Activated effector memory CD4-positive, alpha-beta T cell treated with Interleukin-2 at 50 U/mL for 16 hours (primary cell): ENCODE data around the gene ELP2.

Experiments
- DNase-seq: peaks from one replicate; pipeline ENCODE4 v3.0.0-alpha.2; 2020

Gene ELP2

GRCh38 chr18:36127836-36128529 lies 1.7 kb upstream of the ELP2 start:
- no peak for DNase-seq

GRCh38 chr18:36128530-36128870 lies 1.2 kb upstream of the ELP2 start:
- no peak for DNase-seq

GRCh38 chr18:36128907-36129299 lies 796 bp upstream of the ELP2 start:
- no peak for DNase-seq

GRCh38 chr18:36130039-36130831 lies 536 bp downstream of the ELP2 start:
- no peak for DNase-seq

- DNase-seq = no peak
Observed at GRCh38 chr18:36130883-36131653, 1.4 kb downstream of the ELP2 start.

DNA sequence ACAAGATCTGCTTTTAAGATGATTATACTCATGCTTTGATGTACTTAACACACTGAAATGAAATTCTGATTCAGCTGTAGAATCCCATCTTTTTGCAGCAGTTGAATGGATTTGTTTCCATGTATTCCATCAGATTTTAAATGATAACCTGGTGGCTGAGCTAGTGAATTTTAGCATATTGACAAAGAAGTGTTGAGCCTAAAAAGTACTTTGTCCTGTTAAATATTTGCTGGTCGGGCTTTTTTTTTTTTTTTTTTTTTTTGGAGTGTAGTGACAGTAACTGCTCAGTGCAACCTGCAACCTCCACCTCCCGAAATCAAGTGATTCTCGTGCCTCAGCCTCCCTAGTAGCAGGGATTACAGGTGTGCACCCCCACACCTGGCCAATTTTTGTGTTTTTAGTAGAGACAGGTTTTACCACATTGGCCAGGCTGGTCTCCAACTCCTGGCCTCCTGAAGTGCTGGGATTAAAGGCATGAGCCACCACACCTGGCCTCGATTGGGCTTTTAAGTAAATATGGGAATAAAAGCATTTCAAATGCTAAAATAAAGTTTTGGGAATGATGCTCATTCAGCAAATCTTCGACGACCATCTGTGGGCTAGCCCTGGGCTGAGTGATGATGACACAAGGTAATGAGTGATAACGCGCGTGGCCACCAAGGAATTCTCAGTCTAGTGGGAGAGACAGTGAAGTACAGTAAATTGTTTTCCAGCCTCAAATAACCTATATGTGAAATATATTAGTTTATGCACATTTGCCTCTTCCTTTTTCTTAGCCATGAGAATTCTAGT lies 2.2 kb downstream of the ELP2 start:
- DNase-seq = no peak

GRCh38 chr18:36132756-36133155 lies 3.1 kb downstream of the ELP2 start:
- no peak for DNase-seq

GRCh38 chr18:36135264-36135663 lies 5.6 kb downstream of the ELP2 start:
- DNase-seq = no peak

DNA sequence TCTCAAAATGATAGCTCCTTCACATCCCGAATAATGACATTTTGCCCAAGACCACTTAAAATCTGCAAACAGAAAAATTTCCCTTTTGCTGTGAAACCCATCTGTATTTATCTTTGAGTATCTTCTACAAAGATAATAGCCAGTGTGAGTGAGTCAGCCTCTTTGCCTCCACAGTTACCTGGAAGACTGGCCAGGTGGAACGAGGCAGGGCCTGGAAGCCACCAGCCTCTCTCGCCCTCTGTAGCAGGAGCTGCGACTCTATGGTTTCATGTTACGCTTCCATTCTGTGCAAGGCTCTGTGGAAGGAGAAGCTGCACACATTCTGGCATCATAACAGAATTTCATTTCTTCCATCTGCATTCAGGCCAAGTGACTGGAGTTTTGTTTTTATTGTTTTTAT lies 9.5 kb downstream of the ELP2 start:
- DNase-seq = no peak

- no peak for DNase-seq
Observed at GRCh38 chr18:36141576-36141975, 11.9 kb downstream of the ELP2 start.

GRCh38 chr18:36142751-36143150 lies 13.1 kb downstream of the ELP2 start:
- DNase-seq = no peak

DNA sequence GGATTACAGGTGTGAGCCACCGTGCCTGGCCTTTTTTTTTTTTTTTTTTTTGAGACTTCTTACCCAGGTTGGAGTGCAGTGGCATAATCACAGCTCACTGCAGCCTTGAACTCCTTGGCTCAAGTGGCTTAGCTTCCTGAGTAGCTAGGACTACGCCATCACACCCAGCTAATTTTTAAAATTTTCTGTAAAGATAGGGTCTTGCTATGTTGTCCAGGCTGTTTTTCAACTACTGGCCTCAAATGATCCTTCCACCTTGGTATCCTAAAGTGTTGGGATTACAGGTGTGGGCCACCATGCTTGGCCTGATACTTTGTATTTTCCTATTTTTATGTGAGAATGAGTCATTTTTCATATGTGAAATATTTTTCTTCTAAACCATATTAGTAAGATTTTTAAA lies 13.7 kb downstream of the ELP2 start:
- DNase-seq = no peak

DNA sequence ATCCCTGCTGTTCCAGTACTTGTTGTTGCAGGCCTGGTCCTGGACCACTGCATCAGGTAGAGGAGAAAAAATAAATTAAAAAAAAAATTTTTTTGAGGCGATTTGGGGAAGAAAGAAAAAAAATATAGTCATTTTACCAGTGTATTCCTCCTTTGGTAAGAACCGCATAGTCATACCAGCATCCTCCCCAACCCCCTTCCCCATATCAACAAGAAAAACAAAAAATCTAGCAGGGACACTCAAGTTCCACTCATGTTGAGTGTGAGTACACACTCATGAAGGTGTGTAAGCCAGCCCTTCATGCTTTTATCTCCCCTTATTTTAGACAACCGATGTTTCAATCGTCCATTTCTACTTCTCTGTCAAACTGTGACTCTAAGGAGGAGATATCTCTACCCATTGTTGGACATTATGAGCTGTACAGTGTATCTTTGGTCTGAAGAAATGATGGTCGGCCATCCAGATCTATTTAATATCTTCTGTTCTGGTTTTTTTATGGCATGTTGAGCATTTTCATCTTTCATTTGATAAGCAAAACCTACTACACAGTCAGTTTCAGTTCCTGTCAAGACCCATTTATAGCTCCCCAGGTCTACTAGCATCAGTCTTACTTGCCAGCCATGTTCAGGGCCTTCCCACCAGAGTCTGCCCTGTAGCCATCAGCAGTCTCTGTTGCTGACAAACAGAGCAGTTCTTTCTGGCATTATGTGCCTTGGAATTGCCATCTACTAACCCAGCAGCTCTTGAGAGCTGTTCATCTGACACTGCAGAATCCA lies 20.0 kb downstream of the ELP2 start:
- no peak for DNase-seq

DNA sequence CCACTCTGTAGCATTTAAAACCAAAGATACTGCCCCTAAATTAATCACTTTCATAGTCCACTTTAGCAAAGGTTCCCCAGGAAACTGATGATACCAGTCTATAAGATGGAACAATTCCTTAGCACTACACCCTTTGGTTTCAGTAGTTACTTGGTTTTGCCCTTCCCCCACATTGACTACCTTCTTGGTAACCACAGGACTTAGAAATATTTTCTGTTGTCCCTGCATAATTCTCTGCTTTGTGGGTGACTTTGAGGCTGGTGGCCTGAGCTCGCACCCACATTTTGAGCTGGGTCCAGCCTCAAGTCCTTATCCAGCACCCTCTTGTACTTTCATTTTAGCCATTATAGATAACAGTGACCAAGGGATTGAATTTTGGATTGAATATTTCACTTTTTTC lies 23.1 kb downstream of the ELP2 start:
- no peak for DNase-seq

DNA sequence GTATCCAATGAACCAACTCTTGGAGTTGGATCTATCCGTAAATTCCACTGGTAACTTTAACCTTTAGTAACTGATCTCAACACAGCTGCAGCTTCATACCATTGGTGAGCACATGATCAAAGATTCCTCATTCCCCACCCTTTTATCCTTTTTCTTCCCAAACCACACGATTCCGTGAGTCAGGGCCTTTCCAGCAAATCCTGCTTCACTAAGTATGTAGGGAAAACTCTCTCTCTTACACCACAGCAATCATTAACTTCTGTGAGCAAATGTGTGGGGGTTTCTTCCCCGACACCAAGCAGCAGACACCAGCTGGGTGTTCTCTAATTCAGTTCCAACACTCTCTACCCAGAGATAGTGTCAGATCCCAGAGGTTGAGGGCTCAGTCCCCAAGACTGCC lies 23.5 kb downstream of the ELP2 start:
- DNase-seq = no peak

- no peak for DNase-seq
Observed at GRCh38 chr18:36153771-36154170, 24.1 kb downstream of the ELP2 start.

DNA sequence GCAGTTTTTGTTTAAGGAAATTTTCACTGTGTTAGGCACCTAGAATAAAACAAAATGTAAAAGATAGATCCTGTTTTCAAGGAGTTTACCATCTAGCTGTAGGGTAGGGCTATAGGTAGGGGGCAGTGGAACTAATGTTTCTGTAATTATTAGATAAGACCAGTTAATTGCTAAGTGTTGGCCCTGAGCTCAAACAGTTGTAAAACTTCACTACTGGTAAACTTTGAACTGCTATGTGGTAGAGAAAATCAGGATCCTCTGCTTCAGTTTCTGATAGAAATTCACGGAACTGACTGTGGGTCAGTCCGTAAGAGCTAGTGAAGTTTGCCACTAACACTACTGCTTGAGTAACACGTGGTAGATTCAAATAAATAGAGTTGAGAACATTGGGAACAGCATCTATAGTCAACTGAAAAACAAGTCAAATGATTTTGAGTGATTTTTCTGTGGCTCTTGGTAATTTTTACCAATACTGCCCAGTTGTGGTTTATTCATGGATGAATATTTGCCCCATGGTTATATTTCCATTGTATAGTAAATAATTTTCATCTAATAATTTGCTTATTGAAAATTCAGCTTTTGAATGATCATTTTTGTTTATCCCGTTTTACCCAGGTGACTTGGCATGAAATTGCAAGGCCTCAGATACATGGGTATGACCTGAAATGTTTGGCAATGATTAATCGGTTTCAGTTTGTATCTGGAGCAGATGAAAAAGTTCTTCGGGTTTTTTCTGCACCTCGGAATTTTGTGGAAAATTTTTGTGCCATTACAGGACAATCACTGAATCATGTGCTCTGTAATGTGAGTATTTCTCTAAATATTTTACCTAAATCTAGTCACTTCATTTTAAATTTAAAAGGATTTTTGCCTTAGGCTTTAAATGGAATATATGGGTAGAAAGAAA lies 26.4 kb downstream of the ELP2 start:
- no peak for DNase-seq

DNA sequence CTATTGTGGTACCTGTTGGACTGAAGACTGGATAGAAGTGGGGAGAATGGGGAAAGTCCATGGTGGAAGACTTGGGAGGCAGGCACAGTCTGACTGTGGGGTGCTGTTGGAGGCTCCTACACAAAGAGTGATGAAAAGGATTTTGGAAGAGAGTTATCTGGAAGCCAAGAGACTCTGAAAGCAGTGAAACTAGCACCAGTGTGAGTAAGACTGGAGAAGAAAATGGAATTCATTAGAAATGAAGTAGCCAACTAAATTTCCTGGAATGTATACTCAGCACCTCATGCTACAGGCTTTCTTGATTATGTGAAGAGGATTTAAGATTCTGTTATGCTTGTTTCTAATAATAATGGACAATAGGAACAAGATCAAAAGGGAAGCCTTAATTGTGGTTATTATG lies 27.7 kb downstream of the ELP2 start:
- no peak for DNase-seq

DNA sequence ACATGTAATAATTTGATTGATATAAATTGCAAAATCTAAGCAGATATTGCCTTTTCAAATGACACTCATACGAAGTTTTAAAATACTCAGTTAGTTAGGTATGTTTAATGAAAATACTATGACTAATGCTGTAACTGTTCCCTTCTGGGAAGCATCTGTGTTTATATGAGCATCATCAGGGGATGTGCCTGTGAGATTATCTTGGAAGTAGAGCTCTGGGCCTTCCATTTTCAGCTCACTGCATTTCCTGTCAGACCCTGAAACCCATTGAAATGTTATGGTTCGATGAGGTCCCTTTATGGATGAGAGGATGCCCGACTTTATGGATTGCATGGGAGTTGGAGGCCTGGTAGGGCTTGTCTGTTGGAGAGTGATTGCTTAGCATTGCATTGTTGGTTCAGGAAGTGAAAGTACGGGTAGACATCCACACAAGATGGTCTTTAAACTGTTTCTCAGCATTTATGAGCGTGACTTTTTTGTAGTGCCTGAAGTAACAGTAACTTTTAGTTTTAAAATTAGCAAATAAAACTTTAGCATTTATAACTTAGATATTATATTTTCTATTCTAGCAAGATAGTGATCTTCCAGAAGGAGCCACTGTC lies 28.7 kb downstream of the ELP2 start:
- DNase-seq = no peak

GRCh38 chr18:36160959-36161371 lies 31.3 kb downstream of the ELP2 start:
- no peak for DNase-seq

GRCh38 chr18:36162981-36163380 lies 33.3 kb downstream of the ELP2 start:
- no peak for DNase-seq
